K562 (cell line): ENCODE results near the gene TIMP2.

Experiments used
- BRF2 ChIP-seq: IDR thresholded peaks from 3 replicates; pipeline ENCODE4 v1.6.1; 2011; ENCODE audit warnings: borderline replicate concordance, mild to moderate bottlenecking; ENCODE audit not compliant: insufficient read length, insufficient read depth
- CTCF ChIP-seq, 3 experiments: IDR thresholded peaks in 2 of 3; conservative IDR thresholded peaks in 1 of 3; 2 replicates each; pipeline ENCODE4 v1.5.1; 2011 to 2012; ENCODE audit warnings: low read length in 3 of 3, mild to moderate bottlenecking in 3 of 3, control low read depth in 2 of 3, improper control_type of control experiment in 1 of 3, inconsistent platforms in 1 of 3, low read depth in 1 of 3, mixed read lengths in 1 of 3, moderate library complexity in 1 of 3; ENCODE audit not compliant: insufficient read depth in 2 of 3
- E2F8 ChIP-seq: fragments of 450-650 bp; IDR thresholded peaks from 2 replicates; pipeline ENCODE4 v1.7.1; 2018; ENCODE audit warnings: mild to moderate bottlenecking, low read depth; ENCODE audit not compliant: partially characterized antibody
- FOXK2 ChIP-seq, 2 experiments: fragments of 450-650 bp; IDR thresholded peaks in 1 of 2; conservative IDR thresholded peaks in 1 of 2; 2 replicates each; pipeline ENCODE4 v1.6.1; 2016; ENCODE audit warnings: low read depth in 2 of 2, mild to moderate bottlenecking in 1 of 2
- KAT2B ChIP-seq: IDR thresholded peaks from one replicate; pipeline ENCODE4 v1.6.1; 2012; ENCODE audit warnings: low read depth, mild to moderate bottlenecking, control low read depth, inconsistent platforms, low read length, moderate library complexity
- REST ChIP-seq, 2 experiments: fragments of 450-650 bp; formaldehyde crosslinking in 1 of 2; IDR thresholded peaks; 2 replicates each; pipeline versions ENCODE4 v1.4.0 to v1.6.1; 2014 to 2020; ENCODE audit warnings: mild to moderate bottlenecking in 2 of 2, borderline replicate concordance in 1 of 2, low read depth in 1 of 2
- SRF ChIP-seq, 2 experiments: fragments of 250-450, 450-650 bp in 1 of 2; sonication (Bioruptor Pico) in 1 of 2; sonication (generic) in 1 of 2; formaldehyde crosslinking; IDR thresholded peaks; 2 replicates each; pipeline versions ENCODE4 v1.5.0 to v1.5.1; 2020 to 2022; ENCODE audit warnings: mild to moderate bottlenecking in 1 of 2, missing genetic modification reagents in 1 of 2
- SRSF3 ChIP-seq: fragments of 200-400 bp; formaldehyde crosslinking; IDR thresholded peaks from 2 replicates; pipeline ENCODE4 v1.6.1; 2016; ENCODE audit warnings: mild to moderate bottlenecking, low read length, moderate library complexity; ENCODE audit not compliant: insufficient read depth
- TAF9B ChIP-seq: fragments of 450-650 bp; IDR thresholded peaks from 2 replicates; pipeline ENCODE4 v1.6.1; 2018; ENCODE audit warnings: mild to moderate bottlenecking; ENCODE audit not compliant: partially characterized antibody
- YY1 ChIP-seq, 3 experiments: IDR thresholded peaks; 2 replicates each; pipeline ENCODE4 v1.6.1; 2011; ENCODE audit warnings: low read length in 2 of 3, mild to moderate bottlenecking in 2 of 3, moderate library complexity in 2 of 3, borderline replicate concordance in 1 of 3, control low read depth in 1 of 3, low read depth in 1 of 3; ENCODE audit not compliant: insufficient read depth in 3 of 3, insufficient replicate concordance in 2 of 3, control insufficient read depth in 1 of 3, insufficient read length in 1 of 3; ENCODE audit errors: extremely low read depth in 1 of 3
- ZNF282 ChIP-seq: sonication (generic); formaldehyde crosslinking; IDR thresholded peaks from 2 replicates; pipeline ENCODE4 v1.8.1; 2023; ENCODE audit warnings: missing genetic modification reagents
- ZNF445 ChIP-seq: fragments of 250-450 bp; sonication (Bioruptor Pico); IDR thresholded peaks from 2 replicates; pipeline ENCODE4 v1.4.0; 2020; ENCODE audit warnings: low read depth, mild to moderate bottlenecking, moderate library complexity

GRCh38 chr17:78888941-78889518 is 36.2 kb downstream of the TIMP2 start:
- no peak for TF ChIP-seq TAF9B
- no peak for TF ChIP-seq YY1 (IDR thresholded peaks at IDR 0.05; ENCODE audit: borderline replicate concordance in 1 of 3, control insufficient read depth in 1 of 3, extremely low read depth in 1 of 3, insufficient read depth in 3 of 3, insufficient read length in 1 of 3, insufficient replicate concordance in 2 of 3, low read depth in 1 of 3, low read length in 2 of 3)
- no peak for TF ChIP-seq CTCF (IDR thresholded peaks at IDR 0.05 in 2 of 3, conservative IDR thresholded peaks at IDR 0.05 in 1 of 3; ENCODE audit: insufficient read depth in 2 of 3, low read depth in 1 of 3, low read length in 3 of 3)
- TF ChIP-seq SRSF3, result no peak
- no peak for TF ChIP-seq FOXK2 (conservative IDR thresholded peaks at IDR 0.05 in 1 of 2, IDR thresholded peaks at IDR 0.05 in 1 of 2; ENCODE audit: low read depth in 2 of 2)
- TF ChIP-seq KAT2B, result no peak
- TF ChIP-seq SRF (CRISPR knock-in tag; IDR thresholded peaks at IDR 0.05), result no peak
- TF ChIP-seq ZNF282 (CRISPR knock-in tag), result no peak
- no peak for TF ChIP-seq E2F8
- TF ChIP-seq REST (IDR thresholded peaks at IDR 0.05; ENCODE audit: borderline replicate concordance), result no peak
- TF ChIP-seq REST (CRISPR knock-in tag; IDR thresholded peaks at IDR 0.05; ENCODE audit: low read depth), result no peak
- TF ChIP-seq BRF2, result no peak
- TF ChIP-seq ZNF445 (CRISPR knock-in tag), result no peak
